ENCODE data around the gene RAB23.
"Not testable (repeated sequence)": the region's sequence is repeated elsewhere in the genome, so short reads cannot be mapped to it uniquely, and the experiment has no call there.

Gene RAB23

DNA sequence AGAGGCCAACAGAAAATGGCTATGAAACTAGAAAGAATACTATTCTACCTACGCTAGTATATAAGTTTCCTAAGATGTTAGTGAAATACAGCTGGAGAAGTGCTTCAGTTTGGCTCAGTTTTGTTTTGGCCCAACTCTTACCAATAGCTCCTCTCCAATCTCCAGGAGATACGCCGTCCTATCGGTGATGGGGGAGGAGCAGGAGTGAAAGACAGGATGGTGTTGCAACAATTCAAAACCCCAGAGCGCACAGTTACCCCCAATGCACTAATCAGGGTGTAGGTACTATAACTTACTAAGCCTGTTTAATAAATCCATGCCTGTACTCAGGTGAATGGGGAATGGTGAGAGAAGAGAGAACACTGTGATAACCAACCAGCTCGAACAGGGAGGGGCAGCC is 24.2 kb upstream of the RAB23 start:
- H3K4me3 ChIP-seq (ENCODE audit: low read length), result no peak overlapping the region

DNA sequence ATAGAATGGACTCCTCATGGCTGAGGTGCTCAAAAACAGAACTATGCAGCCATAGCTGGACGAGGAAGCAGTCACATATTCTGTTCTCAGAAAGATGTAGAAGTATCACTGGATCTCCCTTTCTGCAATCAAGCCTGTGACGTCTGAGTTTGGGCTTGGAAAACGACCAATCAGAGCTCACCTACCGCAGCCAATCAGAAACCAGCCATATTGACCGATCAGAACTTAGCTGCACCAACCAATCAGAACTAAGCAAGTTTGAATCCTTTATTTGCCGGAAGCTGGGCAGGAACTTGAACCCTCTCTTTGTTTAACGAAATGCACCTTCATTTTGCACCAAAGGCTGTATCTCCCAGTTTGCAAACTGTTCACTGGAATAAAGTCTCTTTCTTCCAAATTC is 21.8 kb upstream of the RAB23 start:
- no peak overlapping the region for H3K4me3 ChIP-seq (ENCODE audit: low read length)
- no peak for DNase-seq (ENCODE audit: low read depth, low spot score)

More for the DNA sequence above, 24.2 kb upstream of the RAB23 start:
- no peak for DNase-seq (ENCODE audit: low read depth, low spot score)

DNA sequence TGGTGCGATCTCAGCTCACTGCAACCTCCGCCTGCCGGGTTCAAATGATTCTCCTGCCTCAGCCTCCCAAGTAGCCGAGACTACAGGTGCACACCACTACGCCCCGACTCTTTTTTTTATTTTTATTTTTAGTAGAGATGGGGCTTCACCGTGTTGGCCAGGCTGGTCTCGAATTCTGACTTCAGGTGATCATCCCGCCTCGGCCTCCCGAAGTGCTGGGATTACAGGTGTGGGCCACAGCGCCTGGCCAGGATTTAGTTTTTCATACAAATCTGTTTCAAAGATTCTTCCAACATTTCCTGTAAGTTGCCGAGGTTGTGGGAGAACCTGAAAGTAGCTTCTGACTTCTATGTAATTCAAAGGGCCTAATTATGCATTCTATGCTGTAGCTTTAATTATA is 21.4 kb upstream of the RAB23 start:
- not testable (repeated sequence) for DNase-seq (ENCODE audit: low read depth, low spot score); H3K4me3 ChIP-seq (ENCODE audit: low read length)

DNA sequence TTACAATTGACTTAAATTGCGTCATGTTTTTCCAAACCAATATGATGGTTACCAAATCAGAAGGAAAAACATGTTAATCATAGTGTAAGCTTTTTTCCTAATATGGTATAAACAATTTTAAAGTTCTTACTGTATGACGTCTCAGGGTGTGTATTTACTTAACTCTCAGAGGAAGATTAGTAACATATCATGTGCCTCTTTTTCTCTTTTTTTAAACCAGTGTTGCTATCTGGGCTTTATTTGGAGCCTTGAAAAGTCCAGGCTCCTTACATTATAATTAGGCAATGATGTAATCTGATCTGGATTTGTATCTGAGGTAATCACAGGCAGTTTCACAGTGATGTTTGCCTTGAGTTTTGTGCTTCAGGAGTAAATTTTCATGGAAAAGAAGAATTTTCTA is 20.4 kb upstream of the RAB23 start:
- no peak overlapping the region for H3K4me3 ChIP-seq (ENCODE audit: low read length)
- DNase-seq (ENCODE audit: low read depth, low spot score), result no peak

DNA sequence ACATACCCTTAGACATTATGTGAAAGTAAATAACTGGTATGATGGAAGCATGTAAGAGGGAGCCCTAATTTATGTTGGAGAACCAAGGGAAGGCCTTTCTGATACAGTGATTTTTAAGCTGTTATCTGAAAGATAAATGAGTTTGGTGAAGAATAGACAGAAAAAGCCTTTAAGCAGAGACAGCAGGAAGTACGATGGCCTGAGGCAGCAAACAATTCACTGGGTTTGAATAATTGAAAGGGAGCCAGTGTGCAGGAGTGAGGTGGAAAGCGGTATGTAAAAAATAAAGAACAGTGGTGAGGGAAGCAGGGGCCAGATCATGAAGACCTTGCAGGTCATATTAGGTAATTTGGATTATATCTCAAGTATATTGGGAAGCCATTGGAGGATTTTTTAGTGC is 4.1 kb upstream of the RAB23 start:
- no peak overlapping the region for H3K4me3 ChIP-seq (ENCODE audit: low read length)
- no peak for DNase-seq (ENCODE audit: low read depth, low spot score)

DNA sequence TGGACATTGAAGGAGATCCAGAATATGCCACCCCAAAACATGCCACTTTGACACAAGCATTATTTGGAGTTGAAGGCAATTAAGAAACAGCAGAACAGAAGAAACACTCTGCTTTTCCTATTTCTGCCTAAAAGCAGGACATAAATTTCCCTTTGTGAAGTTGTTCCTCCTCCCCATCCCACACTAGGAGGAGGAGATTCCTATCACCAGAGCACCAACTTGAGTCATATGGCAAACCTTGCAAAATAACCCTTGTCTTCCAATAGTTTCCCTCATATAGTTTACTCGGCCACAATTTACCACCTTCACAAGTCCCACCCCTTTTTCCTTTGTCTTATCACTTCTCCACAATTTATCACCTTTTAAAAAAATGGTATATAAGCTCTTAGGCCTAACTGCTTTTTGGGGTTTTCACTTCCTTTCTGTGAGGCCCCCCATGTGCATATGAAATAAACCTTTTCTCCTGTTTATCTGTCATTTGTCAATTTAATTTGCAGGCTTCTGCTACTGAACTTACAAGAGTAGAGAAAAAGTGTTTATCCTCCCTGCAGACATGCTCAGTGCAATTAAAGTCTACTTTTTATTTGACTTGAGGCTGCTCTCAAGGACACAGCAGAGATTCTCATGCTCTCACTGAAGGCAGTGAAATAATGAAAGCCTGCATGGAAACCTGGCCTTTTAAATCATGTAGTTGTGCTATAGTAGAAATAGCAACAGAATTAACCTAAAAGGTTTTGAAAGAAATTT is 2.8 kb upstream of the RAB23 start:
- no peak overlapping the region for H3K4me3 ChIP-seq (ENCODE audit: low read length)
- no peak for DNase-seq (ENCODE audit: low read depth, low spot score)

DNA sequence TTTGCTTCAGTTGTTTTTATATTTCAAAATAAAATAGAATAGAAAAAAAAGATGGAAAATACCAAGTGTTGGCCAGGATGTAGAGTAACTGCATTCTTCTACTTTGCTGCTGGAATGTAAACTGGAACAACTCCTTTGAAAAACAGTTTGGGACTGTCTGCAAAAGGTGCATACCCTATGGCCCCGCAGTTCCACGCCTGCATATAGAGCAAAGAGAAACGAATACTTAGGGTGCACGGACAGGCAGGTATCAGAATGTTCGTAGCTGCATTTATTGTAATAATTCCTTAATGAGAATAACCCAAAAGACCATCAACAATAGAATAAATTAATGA is 603 bp upstream of the RAB23 start:
- DNase-seq (ENCODE audit: low read depth, low spot score), result no peak
- peak overlapping the region; percentile 84 for H3K4me3 ChIP-seq (ENCODE audit: low read length)

DNA sequence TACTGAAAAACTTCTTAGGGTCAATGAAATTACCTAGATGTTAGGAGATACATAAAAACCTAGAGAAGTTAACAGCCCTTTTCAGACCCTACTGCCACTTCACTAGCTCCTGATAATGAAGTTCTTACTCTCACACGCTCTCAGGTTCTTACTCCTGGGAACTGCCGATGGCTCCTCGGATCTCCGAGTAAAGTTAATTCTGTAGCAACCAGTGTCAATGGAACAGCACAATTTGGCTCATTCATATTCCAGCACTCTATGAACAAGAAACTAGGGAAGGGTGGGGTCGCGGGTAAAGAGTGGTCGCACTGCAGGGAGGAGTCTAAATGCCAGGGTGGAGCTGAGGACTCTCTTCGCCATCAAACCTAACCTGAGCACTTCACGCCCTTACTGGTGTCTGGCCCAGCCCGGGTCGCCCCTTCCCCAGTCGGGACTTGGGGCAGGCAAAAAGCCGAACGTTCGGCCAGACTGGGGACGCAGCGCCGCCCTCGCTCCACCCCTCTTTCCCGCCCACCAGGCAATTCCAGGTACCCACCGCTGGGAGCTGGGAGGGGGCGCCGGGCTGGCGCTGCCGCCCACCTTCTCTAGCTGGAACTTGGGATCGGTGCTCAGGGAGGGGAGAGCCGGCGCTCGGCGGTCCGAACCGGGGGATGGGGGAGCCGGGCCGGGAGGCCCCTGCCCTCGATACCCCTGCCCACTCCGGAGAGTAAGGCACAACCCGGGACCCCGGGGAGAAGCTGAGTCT is 744 bp downstream of the RAB23 start:
- peak overlapping the region; percentile 84 for H3K4me3 ChIP-seq (ENCODE audit: low read length)
- DNase-seq (ENCODE audit: low read depth, low spot score), result peak; percentile 44

DNA sequence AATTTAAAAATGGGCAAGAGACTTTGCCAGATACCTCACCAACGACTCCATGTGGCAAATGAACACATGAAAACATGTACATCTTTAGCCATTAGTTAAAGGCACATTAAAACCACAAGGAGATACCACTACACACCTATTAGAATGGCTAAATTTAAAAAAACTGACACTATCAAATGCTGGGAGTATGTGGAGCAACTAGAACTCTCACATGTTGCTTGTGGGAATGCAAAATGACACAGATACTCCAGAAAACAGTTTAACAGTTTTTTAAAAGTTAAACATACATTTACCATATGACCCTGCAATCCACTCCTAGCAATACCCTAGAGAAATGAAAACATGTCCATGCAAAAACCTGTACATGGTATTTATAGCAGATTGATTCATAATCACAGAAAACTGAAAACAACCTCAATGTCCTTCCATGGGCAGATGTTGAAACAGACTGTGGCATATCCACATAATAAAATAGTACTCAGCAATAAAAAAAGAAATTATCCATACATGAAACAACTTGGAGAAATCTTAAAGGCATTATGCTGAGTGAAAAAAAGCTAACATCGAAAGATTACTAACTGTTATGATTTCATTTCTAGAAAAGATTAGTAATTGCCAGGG is 1.9 kb downstream of the RAB23 start:
- no peak overlapping the region for H3K4me3 ChIP-seq (ENCODE audit: low read length)
- DNase-seq (ENCODE audit: low read depth, low spot score), result no peak

DNA sequence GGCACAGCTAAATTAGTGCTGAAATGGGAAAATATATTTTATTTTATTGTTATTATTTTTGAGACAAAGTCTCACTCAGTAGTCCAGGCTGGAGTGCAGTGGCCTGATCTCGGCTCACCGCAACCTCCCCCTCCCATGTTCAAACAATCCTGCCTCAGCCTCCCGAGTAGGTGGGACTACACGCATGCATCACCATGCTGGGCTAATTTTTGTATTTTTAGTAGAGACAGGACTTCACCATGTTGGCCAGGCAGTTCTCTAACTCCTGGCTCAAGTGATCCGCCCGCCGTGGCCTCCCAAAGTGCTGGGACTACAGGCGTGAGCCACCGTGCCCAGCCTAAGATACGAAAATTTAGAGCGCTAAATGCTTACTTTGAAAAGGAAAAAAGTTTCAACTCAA is 4.8 kb downstream of the RAB23 start:
- no peak overlapping the region for H3K4me3 ChIP-seq (ENCODE audit: low read length)
- DNase-seq (ENCODE audit: low read depth, low spot score), result no peak

DNA sequence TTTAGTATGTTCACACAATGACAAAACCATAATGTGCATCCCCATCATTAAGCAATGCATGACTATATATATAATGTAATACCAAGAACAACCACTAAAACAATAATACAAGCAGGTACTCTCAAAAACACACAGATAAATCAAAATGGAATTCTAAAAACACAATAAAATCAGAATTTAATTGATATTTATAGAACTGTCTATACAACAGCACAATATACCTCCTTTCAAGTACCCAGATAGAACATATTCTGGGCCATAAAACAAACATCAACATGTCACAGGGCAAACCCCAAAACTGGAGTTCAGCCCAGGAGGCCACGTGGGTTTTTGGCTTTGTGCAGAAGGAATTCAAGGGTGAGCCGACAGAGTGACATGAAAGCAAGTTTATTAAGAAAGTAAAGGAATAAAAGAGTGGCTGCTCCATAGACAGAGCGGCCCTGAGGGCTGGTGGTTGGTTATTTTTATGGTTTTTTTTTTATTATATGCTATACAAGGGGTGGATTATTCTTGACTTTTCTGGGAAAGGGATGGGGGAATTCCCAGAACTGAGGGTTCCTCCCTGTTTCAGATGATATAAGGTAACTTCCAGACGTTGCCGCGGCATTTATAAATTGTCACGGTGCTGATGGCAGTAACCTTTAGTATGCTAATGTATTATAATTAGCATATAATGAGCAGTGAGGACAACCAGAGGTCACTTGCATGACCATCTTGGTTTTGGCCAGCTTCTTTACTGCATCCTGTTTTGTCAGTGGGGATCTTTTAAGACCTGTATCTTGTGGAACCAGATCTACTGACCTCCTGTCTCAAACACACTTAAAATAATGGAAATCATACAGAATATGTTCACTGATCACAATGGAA is 5.6 kb downstream of the RAB23 start:
- DNase-seq (ENCODE audit: low read depth, low spot score), result no peak
- no peak overlapping the region for H3K4me3 ChIP-seq (ENCODE audit: low read length)

DNA sequence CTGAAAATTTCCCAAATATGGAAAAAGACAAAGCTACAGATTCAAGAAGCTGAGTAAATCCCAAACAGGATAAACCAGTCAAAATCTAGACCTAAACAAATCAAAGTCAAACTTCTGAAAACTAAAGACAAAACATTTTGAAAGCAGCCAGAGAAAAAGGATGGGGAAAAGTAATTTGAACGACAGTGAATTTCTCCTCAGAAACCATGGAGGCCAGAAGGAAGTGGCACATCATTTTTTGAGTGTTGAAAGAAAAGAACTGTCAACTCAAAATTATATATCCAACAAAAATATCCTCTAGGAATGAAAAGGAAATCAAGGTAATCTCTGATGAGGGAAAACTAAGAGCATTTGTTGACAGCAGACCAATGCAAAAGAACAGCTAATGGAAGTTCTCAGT is 6.8 kb downstream of the RAB23 start:
- DNase-seq (ENCODE audit: low read depth, low spot score), result no peak
- no peak overlapping the region for H3K4me3 ChIP-seq (ENCODE audit: low read length)

DNA sequence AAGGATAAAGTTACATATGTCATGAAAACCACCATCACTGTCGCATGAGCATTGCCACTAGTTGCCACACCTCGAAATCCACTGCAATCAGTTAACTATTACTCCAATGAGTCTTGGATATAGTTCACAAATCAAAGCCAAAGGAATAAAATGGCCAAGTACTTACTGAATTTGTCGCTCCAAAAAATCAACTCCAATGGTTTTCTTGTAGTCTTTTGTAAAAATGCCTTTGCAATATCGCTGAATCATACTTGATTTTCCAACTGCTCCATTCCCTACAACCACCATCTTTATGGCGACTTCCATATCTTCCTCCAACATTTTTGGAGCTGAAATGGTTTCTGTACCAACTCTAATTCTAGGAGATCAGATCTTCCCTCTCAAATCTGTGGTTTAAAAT is 12.0 kb downstream of the RAB23 start:
- DNase-seq (ENCODE audit: low read depth, low spot score), result no peak

DNA sequence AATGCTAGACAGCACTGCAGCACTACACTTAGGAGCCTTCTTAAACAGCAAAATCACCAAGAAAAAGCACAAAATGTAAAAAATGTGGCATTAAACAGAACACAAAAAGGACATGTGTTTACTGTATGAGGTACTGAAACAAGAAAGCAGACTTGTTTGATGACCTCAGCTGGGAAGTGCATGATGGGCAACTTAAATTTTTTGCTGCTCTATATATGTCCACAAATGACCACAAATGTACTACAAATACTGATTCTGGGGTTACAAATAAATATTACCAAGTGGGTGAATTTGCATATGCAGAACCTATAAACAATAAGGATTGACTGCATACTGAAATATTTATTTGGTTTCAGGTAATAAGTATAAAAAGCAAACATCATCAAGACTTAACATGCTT is 13.1 kb downstream of the RAB23 start:
- no peak for DNase-seq (ENCODE audit: low read depth, low spot score)
- H3K4me3 ChIP-seq (ENCODE audit: low read length), result no peak overlapping the region

More for the DNA sequence above, 12.0 kb downstream of the RAB23 start:
- H3K4me3 ChIP-seq (ENCODE audit: low read length), result no peak overlapping the region

DNA sequence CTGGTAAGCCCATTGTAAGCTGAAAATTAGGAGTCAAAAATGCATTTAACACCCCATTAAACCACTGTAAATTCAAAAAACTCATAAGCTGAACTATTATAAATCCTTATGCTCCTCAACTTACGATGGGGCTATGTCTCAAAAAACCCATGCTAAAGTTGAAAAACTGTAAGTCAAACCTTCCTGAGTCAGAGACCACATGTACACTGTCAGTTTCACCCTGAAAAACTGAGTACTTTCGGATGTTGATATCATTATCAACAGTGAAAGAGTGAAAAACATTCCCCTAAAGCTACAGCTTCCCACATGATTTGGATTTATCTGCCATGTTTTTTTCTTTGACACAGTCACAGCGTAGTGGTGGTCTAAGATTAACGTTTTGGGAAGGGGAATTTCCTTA is 14.2 kb downstream of the RAB23 start:
- no peak for DNase-seq (ENCODE audit: low read depth, low spot score)
- H3K4me3 ChIP-seq (ENCODE audit: low read length), result no peak overlapping the region

DNA sequence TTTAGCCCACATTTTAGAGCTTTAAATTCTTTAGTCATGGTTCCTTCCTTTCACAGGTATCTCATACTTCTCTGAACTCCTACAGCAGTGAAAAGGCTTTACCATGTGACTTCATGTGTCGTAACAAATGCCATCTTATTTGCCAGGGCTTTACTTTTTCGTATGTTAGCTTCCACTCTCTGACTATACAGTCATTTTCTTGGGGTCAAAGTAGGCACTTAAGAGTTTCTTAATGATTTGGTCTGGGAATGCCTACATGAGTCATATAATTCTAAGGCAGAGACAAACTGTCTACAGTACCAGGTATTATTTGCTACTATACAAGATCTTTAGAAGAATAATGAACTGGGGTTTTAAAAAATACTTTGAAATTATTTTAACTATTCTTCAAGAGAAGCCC is 15.0 kb downstream of the RAB23 start:
- H3K4me3 ChIP-seq (ENCODE audit: low read length), result no peak overlapping the region
- DNase-seq (ENCODE audit: low read depth, low spot score), result no peak

DNA sequence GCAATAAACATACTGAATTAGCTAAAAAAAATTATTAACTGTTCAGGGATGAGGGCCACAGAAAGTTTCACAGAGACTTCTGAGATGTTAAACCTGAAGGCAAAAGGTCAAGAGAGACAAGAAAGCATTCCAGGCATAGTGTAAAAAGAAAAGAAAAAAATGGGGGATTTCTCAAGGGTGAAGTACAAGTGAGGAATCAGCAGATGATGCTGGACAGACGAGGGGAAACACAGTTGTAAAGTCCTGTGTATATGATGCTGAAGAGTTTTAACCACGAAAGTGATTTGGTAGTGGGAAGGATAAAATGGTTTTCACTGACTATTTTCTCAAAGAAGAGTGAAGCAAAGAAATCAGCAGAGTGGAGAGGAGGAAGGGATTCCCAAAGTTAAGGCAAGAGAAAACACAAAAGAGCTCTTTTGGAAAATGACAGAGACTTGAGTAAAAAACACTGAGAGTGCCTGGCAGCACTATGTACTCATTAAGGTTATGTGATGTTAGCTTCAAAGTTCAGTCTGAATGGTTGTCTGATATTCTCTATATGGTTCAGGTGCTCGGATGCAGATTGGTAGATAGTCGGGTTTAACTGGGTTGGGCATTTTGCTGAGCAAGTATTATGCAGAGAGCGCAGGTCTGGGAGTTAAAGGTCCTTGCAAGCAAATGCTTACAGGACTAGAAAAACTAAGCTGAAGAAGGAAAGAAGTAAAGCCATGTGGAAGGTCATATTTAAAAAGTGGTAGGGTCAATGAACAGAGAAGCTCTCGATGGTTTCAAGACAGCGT is 16.4 kb downstream of the RAB23 start:
- no peak overlapping the region for H3K4me3 ChIP-seq (ENCODE audit: low read length)

DNA sequence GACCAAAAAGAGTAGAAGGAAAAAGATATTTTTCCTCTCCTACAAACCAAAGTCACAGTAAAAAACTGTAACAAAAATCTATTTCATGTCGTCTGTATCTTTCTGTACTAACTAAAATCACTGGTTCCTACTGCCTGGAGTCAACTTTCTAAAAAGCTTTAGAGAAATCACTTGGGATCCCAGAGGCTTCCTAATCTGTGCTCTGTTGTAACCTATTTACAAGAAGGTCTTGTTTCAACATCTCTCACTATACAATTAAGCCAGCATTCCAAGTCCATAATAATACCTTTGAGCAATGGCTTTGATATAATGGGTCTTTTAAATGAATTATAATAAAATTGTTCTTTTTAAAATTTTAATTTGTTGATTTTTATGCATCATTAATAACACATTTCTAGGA is 20.4 kb downstream of the RAB23 start:
- DNase-seq (ENCODE audit: low read depth, low spot score), result no peak
- H3K4me3 ChIP-seq (ENCODE audit: low read length), result no peak overlapping the region

More for the DNA sequence above, 16.4 kb downstream of the RAB23 start:
- no peak for DNase-seq (ENCODE audit: low read depth, low spot score)
